ENCODE data around the gene TIGAR.
A peak's percentile ranks its signal among the peaks of the same experiment; 100 is the strongest.

The TIGAR gene

GRCh38 chr12:4283512-4284255, 37.3 kb upstream of the TIGAR start:
- Histone ChIP-seq H3K36me3 (ENCODE audit: insufficient read depth, low read length) (peaks cover 21% of the 10 kb centered on the region; the same call in 1 of the 2 replicates), H3K4me3 (ENCODE audit: low read depth, low read length) (no peak overlapping the region), H3K27me3 (ENCODE audit: insufficient read depth, low read length) (no peaks in the 10 kb centered on the region), H2AFZ (ENCODE audit: low read length, unreplicated experiment) (no peak overlapping the region), H3K27ac (ENCODE audit: low read depth, low read length) (no peak overlapping the region), H3K79me2 (ENCODE audit: control insufficient read depth, insufficient read depth, low read length, unreplicated experiment) (peaks cover under 1% of the 10 kb centered on the region), H3K4me1 (ENCODE audit: control insufficient read depth, insufficient read depth, low read length, unreplicated experiment) (peaks cover 30% of the 10 kb centered on the region)

- Histone ChIP-seq H3K4me1 (ENCODE audit: control insufficient read depth, insufficient read depth, low read length, unreplicated experiment) (peaks cover 30% of the 10 kb centered on the region), H3K36me3 (ENCODE audit: insufficient read depth, low read length) (peaks cover 23% of the 10 kb centered on the region; the same call in 1 of the 2 replicates), H2AFZ (ENCODE audit: low read length, unreplicated experiment) (no peak overlapping the region), H3K27me3 (ENCODE audit: insufficient read depth, low read length) (no peaks in the 10 kb centered on the region), H3K4me3 (ENCODE audit: low read depth, low read length) (no peak overlapping the region), H3K79me2 (ENCODE audit: control insufficient read depth, insufficient read depth, low read length, unreplicated experiment) (peaks cover 3% of the 10 kb centered on the region), H3K27ac (ENCODE audit: low read depth, low read length) (no peak overlapping the region)
Observed at GRCh38 chr12:4284306-4284705, 36.7 kb upstream of the TIGAR start.

GRCh38 chr12:4285070-4285469, 35.9 kb upstream of the TIGAR start:
- Histone ChIP-seq H2AFZ (ENCODE audit: low read length, unreplicated experiment) (no peak overlapping the region), H3K27ac (ENCODE audit: low read depth, low read length) (no peak overlapping the region), H3K27me3 (ENCODE audit: insufficient read depth, low read length) (no peaks in the 10 kb centered on the region), H3K36me3 (ENCODE audit: insufficient read depth, low read length) (peaks cover 16% of the 10 kb centered on the region; the same call in 1 of the 2 replicates), H3K79me2 (ENCODE audit: control insufficient read depth, insufficient read depth, low read length, unreplicated experiment) (peaks cover 3% of the 10 kb centered on the region), H3K4me3 (ENCODE audit: low read depth, low read length) (no peak overlapping the region), H3K4me1 (ENCODE audit: control insufficient read depth, insufficient read depth, low read length, unreplicated experiment) (peaks cover 27% of the 10 kb centered on the region)

- no peak overlapping the region for H2AFZ ChIP-seq (ENCODE audit: low read length, unreplicated experiment)
- no peak overlapping the region for H3K27ac ChIP-seq (ENCODE audit: low read depth, low read length)
- H3K4me3 ChIP-seq (ENCODE audit: low read depth, low read length), result no peak overlapping the region
- peaks cover 17% of the 10 kb centered on the region for H3K4me1 ChIP-seq (ENCODE audit: control insufficient read depth, insufficient read depth, low read length, unreplicated experiment)
- H3K79me2 ChIP-seq (ENCODE audit: control insufficient read depth, insufficient read depth, low read length, unreplicated experiment), result peaks cover 3% of the 10 kb centered on the region
- no peaks in the 10 kb centered on the region for H3K27me3 ChIP-seq (ENCODE audit: insufficient read depth, low read length)
- peaks cover 15% of the 10 kb centered on the region; the same call in 1 of the 2 replicates for H3K36me3 ChIP-seq (ENCODE audit: insufficient read depth, low read length)
Observed at GRCh38 chr12:4286228-4286627, 34.8 kb upstream of the TIGAR start.

GRCh38 chr12:4286771-4287317, 34.2 kb upstream of the TIGAR start:
- Histone ChIP-seq H3K36me3 (ENCODE audit: insufficient read depth, low read length) (peaks cover 15% of the 10 kb centered on the region; the same call in 1 of the 2 replicates), H3K4me3 (ENCODE audit: low read depth, low read length) (no peak overlapping the region), H3K4me1 (ENCODE audit: control insufficient read depth, insufficient read depth, low read length, unreplicated experiment) (peaks cover 13% of the 10 kb centered on the region), H3K27ac (ENCODE audit: low read depth, low read length) (no peak overlapping the region), H3K27me3 (ENCODE audit: insufficient read depth, low read length) (no peaks in the 10 kb centered on the region), H3K79me2 (ENCODE audit: control insufficient read depth, insufficient read depth, low read length, unreplicated experiment) (peaks cover 3% of the 10 kb centered on the region), H2AFZ (ENCODE audit: low read length, unreplicated experiment) (no peak overlapping the region)

- H2AFZ ChIP-seq (ENCODE audit: low read length, unreplicated experiment), result no peak overlapping the region
- peaks cover 3% of the 10 kb centered on the region for H3K79me2 ChIP-seq (ENCODE audit: control insufficient read depth, insufficient read depth, low read length, unreplicated experiment)
- H3K27ac ChIP-seq (ENCODE audit: low read depth, low read length), result 0 out of 2 replicates have a peak overlapping the region, but pooled peaks have one; percentile 8
- no peaks in the 10 kb centered on the region for H3K27me3 ChIP-seq (ENCODE audit: insufficient read depth, low read length)
- peaks cover 13% of the 10 kb centered on the region for H3K4me1 ChIP-seq (ENCODE audit: control insufficient read depth, insufficient read depth, low read length, unreplicated experiment)
- H3K36me3 ChIP-seq (ENCODE audit: insufficient read depth, low read length), result peaks cover 12% of the 10 kb centered on the region; the same call in 1 of the 2 replicates
- H3K4me3 ChIP-seq (ENCODE audit: low read depth, low read length), result no peak overlapping the region
Observed at GRCh38 chr12:4287325-4288211, 33.4 kb upstream of the TIGAR start.

- peaks cover 13% of the 10 kb centered on the region for H3K4me1 ChIP-seq (ENCODE audit: control insufficient read depth, insufficient read depth, low read length, unreplicated experiment)
- H3K4me3 ChIP-seq (ENCODE audit: low read depth, low read length), result no peak overlapping the region
- H3K36me3 ChIP-seq (ENCODE audit: insufficient read depth, low read length), result peaks cover 10% of the 10 kb centered on the region; the same call in 1 of the 2 replicates
- H3K27me3 ChIP-seq (ENCODE audit: insufficient read depth, low read length), result no peaks in the 10 kb centered on the region
- peaks cover 3% of the 10 kb centered on the region for H3K79me2 ChIP-seq (ENCODE audit: control insufficient read depth, insufficient read depth, low read length, unreplicated experiment)
- H3K27ac ChIP-seq (ENCODE audit: low read depth, low read length), result no peak overlapping the region
- H2AFZ ChIP-seq (ENCODE audit: low read length, unreplicated experiment), result no peak overlapping the region
Observed at GRCh38 chr12:4288296-4289131, 32.5 kb upstream of the TIGAR start.

GRCh38 chr12:4289231-4289878, 31.7 kb upstream of the TIGAR start:
- H3K36me3 ChIP-seq (ENCODE audit: insufficient read depth, low read length), result peaks cover 10% of the 10 kb centered on the region; the same call in 1 of the 2 replicates

GRCh38 chr12:4289998-4290790, 30.8 kb upstream of the TIGAR start:
- Histone ChIP-seq H3K36me3 (ENCODE audit: insufficient read depth, low read length) (peaks cover 13% of the 10 kb centered on the region; the same call in 1 of the 2 replicates), H3K4me3 (ENCODE audit: low read depth, low read length) (no peak overlapping the region), H3K79me2 (ENCODE audit: control insufficient read depth, insufficient read depth, low read length, unreplicated experiment) (peaks cover 3% of the 10 kb centered on the region), H2AFZ (ENCODE audit: low read length, unreplicated experiment) (no peak overlapping the region), H3K27me3 (ENCODE audit: insufficient read depth, low read length) (no peaks in the 10 kb centered on the region), H3K4me1 (ENCODE audit: control insufficient read depth, insufficient read depth, low read length, unreplicated experiment) (peaks cover 13% of the 10 kb centered on the region), H3K27ac (ENCODE audit: low read depth, low read length) (no peak overlapping the region)

More at GRCh38 chr12:4289231-4289878, 31.7 kb upstream of the TIGAR start:
- H3K79me2 ChIP-seq (ENCODE audit: control insufficient read depth, insufficient read depth, low read length, unreplicated experiment), result peaks cover 3% of the 10 kb centered on the region
- H3K4me1 ChIP-seq (ENCODE audit: control insufficient read depth, insufficient read depth, low read length, unreplicated experiment), result peaks cover 13% of the 10 kb centered on the region
- H2AFZ ChIP-seq (ENCODE audit: low read length, unreplicated experiment), result no peak overlapping the region
- no peak overlapping the region for H3K27ac ChIP-seq (ENCODE audit: low read depth, low read length)
- no peaks in the 10 kb centered on the region for H3K27me3 ChIP-seq (ENCODE audit: insufficient read depth, low read length)
- H3K4me3 ChIP-seq (ENCODE audit: low read depth, low read length), result no peak overlapping the region
